Liver (tissue), 9 donors: ENCODE data around the gene C12orf75. TPM values are rescaled to one million over a fixed set of nuclear protein-coding genes. Genes with fewer than 3 reads are reported as not detected.

Source experiments
- DNase-seq: peaks from one replicate; pipeline ENCODE4 v3.0.0-alpha.2; 2017; ENCODE audit warnings: low spot score
- H3K27ac ChIP-seq, 2 donors: one replicate each; pipeline ENCODE4 v1.7.0; 2013; ENCODE audit warnings: inconsistent platforms in 2 of 2, low read length in 2 of 2, control low read depth in 1 of 2, low read depth in 1 of 2, mild to moderate bottlenecking in 1 of 2
- H3K27me3 ChIP-seq, 4 donors: one replicate each; pipeline versions ENCODE4 v1.6.1 to v1.7.0; 2013; ENCODE audit warnings: low read length in 3 of 4, inconsistent platforms in 1 of 4, mild to moderate bottlenecking in 1 of 4, moderate library complexity in 1 of 4; ENCODE audit not compliant: control insufficient read depth in 4 of 4, insufficient read depth in 4 of 4
- H3K36me3 ChIP-seq, 4 donors: one replicate each; pipeline versions ENCODE4 v1.6.1 to v1.7.0; 2013; ENCODE audit warnings: low read length in 3 of 4, mild to moderate bottlenecking in 3 of 4, low read depth in 1 of 4, moderate library complexity in 1 of 4; ENCODE audit not compliant: control insufficient read depth in 4 of 4, insufficient read depth in 3 of 4
- H3K4me1 ChIP-seq, 4 donors: one replicate each; pipeline versions ENCODE4 v1.6.1 to v1.7.0; 2013; ENCODE audit warnings: low read length in 3 of 4, mild to moderate bottlenecking in 3 of 4, moderate library complexity in 1 of 4; ENCODE audit not compliant: control insufficient read depth in 4 of 4, insufficient read depth in 4 of 4
- H3K4me3 ChIP-seq, 3 donors: one replicate each; pipeline versions ENCODE4 v1.6.1 to v1.7.0; 2013; ENCODE audit warnings: low read length in 3 of 3, control low read depth in 1 of 3, low read depth in 1 of 3, mild to moderate bottlenecking in 1 of 3
- H3K9ac ChIP-seq, 2 donors: one replicate each; pipeline ENCODE4 v1.7.0; 2013; ENCODE audit warnings: low read length in 2 of 2, mild to moderate bottlenecking in 2 of 2, moderate library complexity in 2 of 2, control low read depth in 1 of 2, low read depth in 1 of 2
- H3K9me3 ChIP-seq, 4 donors: one replicate each; pipeline versions ENCODE4 v1.6.1 to v1.7.0; 2013; ENCODE audit warnings: low read length in 3 of 4; ENCODE audit not compliant: control insufficient read depth in 4 of 4
- EGR1 ChIP-seq, 2 donors: IDR thresholded peaks; 2 replicates each; pipeline ENCODE4 v1.6.1; 2016 to 2018; ENCODE audit warnings: antibody characterized with exemption in 2 of 2, low read depth in 2 of 2
- FOXA1 ChIP-seq: IDR thresholded peaks from 2 replicates; pipeline ENCODE4 v1.6.1; 2016; ENCODE audit warnings: antibody characterized with exemption
- FOXA2 ChIP-seq: IDR thresholded peaks from 2 replicates; pipeline ENCODE4 v1.6.1; 2016; ENCODE audit warnings: antibody characterized with exemption
- GABPA ChIP-seq, 2 donors: IDR thresholded peaks in 1 of 2; conservative IDR thresholded peaks in 1 of 2; 2 replicates each; pipeline ENCODE4 v1.6.1; 2016; ENCODE audit warnings: antibody characterized with exemption in 2 of 2, mild to moderate bottlenecking in 1 of 2, moderate library complexity in 1 of 2
- HNF4A ChIP-seq, 2 donors: conservative IDR thresholded peaks; 2 replicates each; pipeline ENCODE4 v1.6.1; 2016; ENCODE audit warnings: antibody characterized with exemption in 2 of 2, mild to moderate bottlenecking in 2 of 2
- HNF4G ChIP-seq: IDR thresholded peaks from 2 replicates; pipeline ENCODE4 v1.6.1; 2016; ENCODE audit warnings: antibody characterized with exemption
- JUND ChIP-seq, 2 donors: IDR thresholded peaks; 2 replicates each; pipeline ENCODE4 v1.6.1; 2016; ENCODE audit warnings: antibody characterized with exemption in 2 of 2
- NR2F2 ChIP-seq: IDR thresholded peaks from 2 replicates; pipeline ENCODE4 v1.6.1; 2016; ENCODE audit warnings: antibody characterized with exemption
- RAD21 ChIP-seq, 2 donors: IDR thresholded peaks; 2 replicates each; pipeline ENCODE4 v1.6.1; 2016; ENCODE audit warnings: antibody characterized with exemption in 2 of 2, mild to moderate bottlenecking in 2 of 2
- RXRA ChIP-seq, 2 donors: IDR thresholded peaks; 2 replicates each; pipeline ENCODE4 v1.6.1; 2017 to 2018; ENCODE audit warnings: antibody characterized with exemption in 2 of 2, mild to moderate bottlenecking in 1 of 2
- SP1 ChIP-seq: IDR thresholded peaks from 2 replicates; pipeline ENCODE4 v1.6.1; 2018; ENCODE audit warnings: antibody characterized with exemption, mild to moderate bottlenecking
- TAF1 ChIP-seq: conservative IDR thresholded peaks from 2 replicates; pipeline ENCODE4 v1.6.1; 2016; ENCODE audit warnings: antibody characterized with exemption, mild to moderate bottlenecking
- YY1 ChIP-seq: IDR thresholded peaks from 2 replicates; pipeline ENCODE4 v1.6.1; 2016; ENCODE audit warnings: antibody characterized with exemption, mild to moderate bottlenecking
- WGBS: extraction: QIAGEN DNeasy Blood & Tissue Kit; methylation state at CpG from one replicate; pipeline ENCODE4 v1.1.7; 2013; 5-methylcytosine and 5-hydroxymethylcytosine counted together
- polyA plus RNA-seq, 2 donors: library from polyadenylated mRNA; stranded (reverse) in 1 of 2; unstranded in 1 of 2; fragments of 200-250 nt in 1 of 2; fragments of >200 nt in 1 of 2; fragmentation: Nextera tagmentation in 1 of 2; extraction: Ambion mirVana in 1 of 2; gene quantifications; one replicate each; pipeline versions ENCODE4 v1.2.1 to v1.2.3, GENCODE V29; 2013 to 2015
- total RNA-seq, 2 donors: library from RNA; depleted of rRNA; stranded (reverse); fragments of >200 nt; gene quantifications; one replicate each; pipeline ENCODE4 v1.2.3, GENCODE V29; 2014
- TF ChIP-seq, protein P1 (sequence below): IDR thresholded peaks from 2 replicates; pipeline ENCODE4 v1.6.1; 2016; ENCODE audit warnings: antibody characterized with exemption, mild to moderate bottlenecking
- TF ChIP-seq, protein P2 (sequence below): IDR thresholded peaks from 2 replicates; pipeline ENCODE4 v1.6.1; 2016; ENCODE audit warnings: antibody characterized with exemption
- TF ChIP-seq, protein P3 (sequence below): fragments of 150-350 bp; IDR thresholded peaks from 2 replicates; pipeline ENCODE4 v1.5.1; 2017; ENCODE audit warnings: improper control_type of control experiment, low read depth, low read length; ENCODE audit not compliant: missing input control
- TF ChIP-seq, protein P4 (sequence below): IDR thresholded peaks from 2 replicates; pipeline ENCODE4 v1.6.1; 2016; ENCODE audit warnings: antibody characterized with exemption
- TF ChIP-seq, protein P5 (sequence below): IDR thresholded peaks from 2 replicates; pipeline ENCODE4 v1.6.1; 2016; ENCODE audit warnings: antibody characterized with exemption
- donor health status: healthy.
- donor health status: healthy.
- donor health status: healthy.
- donor health status: healthy.
- donor health status: healthy.

C12orf75 gene
- total and polyA plus RNA-seq, 4 donors, result 1.2 to 3.9 (median 2.8) TPM

DNA sequence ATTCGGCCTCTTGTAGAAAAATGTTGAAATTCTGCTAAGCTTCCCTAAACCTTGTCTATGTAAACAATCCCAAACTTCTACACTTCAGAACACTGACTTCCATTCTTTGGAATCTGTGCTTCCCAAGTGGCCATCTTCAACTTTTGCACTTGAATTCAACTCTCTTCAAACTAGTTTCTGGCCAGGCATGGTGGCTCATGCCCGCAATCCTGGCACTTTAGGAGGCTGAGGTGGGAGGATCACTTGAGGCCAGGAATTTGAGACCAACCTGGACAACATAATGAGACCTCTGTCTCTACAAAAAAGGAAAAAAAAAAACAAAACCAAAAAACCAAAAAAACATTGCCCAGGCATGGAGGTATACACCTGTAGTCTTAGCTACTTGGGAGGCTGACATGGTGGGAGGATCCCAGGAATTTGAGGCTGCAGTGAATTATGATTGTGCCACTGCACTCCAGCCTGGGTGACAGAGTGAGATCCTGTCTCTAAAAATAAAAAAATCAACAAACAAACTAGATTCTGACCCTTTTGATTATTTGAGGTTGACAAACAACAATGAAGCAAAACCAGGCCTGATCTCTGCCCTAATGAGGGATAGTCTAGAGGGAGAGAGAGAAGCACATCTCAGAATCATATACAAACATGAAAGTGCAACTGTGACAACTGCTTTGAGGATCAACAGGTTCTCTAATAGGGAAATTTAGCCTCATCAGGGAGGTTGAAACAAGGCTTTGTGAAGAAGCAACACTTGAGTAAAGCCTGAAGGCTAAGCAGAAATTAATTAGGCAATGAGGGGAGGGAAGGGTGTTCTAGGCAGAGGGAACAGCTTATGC is 11.6 kb upstream of the C12orf75 start:
- H3K27me3 ChIP-seq, result no peaks in the 10 kb centered on the region
- H3K9me3 ChIP-seq, result no peaks in the 10 kb centered on the region
- TF ChIP-seq, protein P1, sequence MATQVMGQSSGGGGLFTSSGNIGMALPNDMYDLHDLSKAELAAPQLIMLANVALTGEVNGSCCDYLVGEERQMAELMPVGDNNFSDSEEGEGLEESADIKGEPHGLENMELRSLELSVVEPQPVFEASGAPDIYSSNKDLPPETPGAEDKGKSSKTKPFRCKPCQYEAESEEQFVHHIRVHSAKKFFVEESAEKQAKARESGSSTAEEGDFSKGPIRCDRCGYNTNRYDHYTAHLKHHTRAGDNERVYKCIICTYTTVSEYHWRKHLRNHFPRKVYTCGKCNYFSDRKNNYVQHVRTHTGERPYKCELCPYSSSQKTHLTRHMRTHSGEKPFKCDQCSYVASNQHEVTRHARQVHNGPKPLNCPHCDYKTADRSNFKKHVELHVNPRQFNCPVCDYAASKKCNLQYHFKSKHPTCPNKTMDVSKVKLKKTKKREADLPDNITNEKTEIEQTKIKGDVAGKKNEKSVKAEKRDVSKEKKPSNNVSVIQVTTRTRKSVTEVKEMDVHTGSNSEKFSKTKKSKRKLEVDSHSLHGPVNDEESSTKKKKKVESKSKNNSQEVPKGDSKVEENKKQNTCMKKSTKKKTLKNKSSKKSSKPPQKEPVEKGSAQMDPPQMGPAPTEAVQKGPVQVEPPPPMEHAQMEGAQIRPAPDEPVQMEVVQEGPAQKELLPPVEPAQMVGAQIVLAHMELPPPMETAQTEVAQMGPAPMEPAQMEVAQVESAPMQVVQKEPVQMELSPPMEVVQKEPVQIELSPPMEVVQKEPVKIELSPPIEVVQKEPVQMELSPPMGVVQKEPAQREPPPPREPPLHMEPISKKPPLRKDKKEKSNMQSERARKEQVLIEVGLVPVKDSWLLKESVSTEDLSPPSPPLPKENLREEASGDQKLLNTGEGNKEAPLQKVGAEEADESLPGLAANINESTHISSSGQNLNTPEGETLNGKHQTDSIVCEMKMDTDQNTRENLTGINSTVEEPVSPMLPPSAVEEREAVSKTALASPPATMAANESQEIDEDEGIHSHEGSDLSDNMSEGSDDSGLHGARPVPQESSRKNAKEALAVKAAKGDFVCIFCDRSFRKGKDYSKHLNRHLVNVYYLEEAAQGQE, result no peak
- TF ChIP-seq HNF4A (conservative IDR thresholded peaks at IDR 0.05) (peak; percentile 30 to 43), EGR1 (IDR thresholded peaks at IDR 0.05; ENCODE audit: low read depth in 2 of 2) (no peak), RAD21 (IDR thresholded peaks at IDR 0.05) (no peak), YY1 (no peak), SP1 (peak; percentile 65), JUND (IDR thresholded peaks at IDR 0.05) (no peak), HNF4G (no peak), RXRA (IDR thresholded peaks at IDR 0.05) (peak in 1 of 2 donors; percentile 30)
- H3K4me1 ChIP-seq, result peaks cover 9 to 47% (median 25%) of the 10 kb centered on the region in 4 donors
- H3K9ac ChIP-seq, result no peak overlapping the region
- WGBS, result 89% methylated on average over 2 of the region's 2 CpGs
- no peaks in the 10 kb centered on the region for H3K36me3 ChIP-seq
- no peak overlapping the region for H3K27ac ChIP-seq
- H3K4me3 ChIP-seq, result no peak overlapping the region
- DNase-seq, result no peak

DNA sequence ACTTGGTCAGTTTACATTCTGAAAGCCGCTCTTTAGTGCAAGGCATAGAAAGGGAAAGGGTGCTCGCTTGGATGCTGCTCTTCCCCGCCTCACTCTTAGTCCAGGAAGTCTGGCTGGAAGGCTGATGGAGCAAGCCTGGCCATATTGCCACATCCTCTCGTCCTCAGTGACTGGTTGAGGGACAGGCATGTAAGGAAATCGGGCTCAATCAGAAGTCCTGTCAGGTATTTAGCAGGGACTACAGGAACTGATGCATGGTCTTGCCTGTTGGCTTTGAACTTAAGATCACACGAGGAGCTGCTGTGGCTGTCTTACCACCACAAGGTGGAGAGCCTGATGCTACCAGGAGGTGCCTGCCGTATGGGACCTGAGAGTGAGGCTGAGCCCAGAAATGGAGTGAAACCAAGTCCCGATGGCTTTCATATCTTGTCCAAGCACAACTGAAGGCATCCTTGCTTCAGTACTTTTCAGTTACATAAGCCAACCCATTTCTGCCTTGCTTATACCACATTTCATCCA is 10.7 kb upstream of the C12orf75 start:
- Histone ChIP-seq H3K4me1 (peaks cover 9 to 47% (median 25%) of the 10 kb centered on the region in 4 donors), H3K4me3 (no peak overlapping the region), H3K27me3 (no peaks in the 10 kb centered on the region), H3K27ac (no peak overlapping the region), H3K9ac (no peak overlapping the region), H3K9me3 (no peaks in the 10 kb centered on the region), H3K36me3 (no peaks in the 10 kb centered on the region)
- DNase-seq, result no peak
- WGBS, result 90% methylated on average over 8 of the region's 8 CpGs
- TF ChIP-seq, protein P2, sequence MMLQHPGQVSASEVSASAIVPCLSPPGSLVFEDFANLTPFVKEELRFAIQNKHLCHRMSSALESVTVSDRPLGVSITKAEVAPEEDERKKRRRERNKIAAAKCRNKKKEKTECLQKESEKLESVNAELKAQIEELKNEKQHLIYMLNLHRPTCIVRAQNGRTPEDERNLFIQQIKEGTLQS, result no peak
- TF ChIP-seq FOXA1, result no peak

DNA sequence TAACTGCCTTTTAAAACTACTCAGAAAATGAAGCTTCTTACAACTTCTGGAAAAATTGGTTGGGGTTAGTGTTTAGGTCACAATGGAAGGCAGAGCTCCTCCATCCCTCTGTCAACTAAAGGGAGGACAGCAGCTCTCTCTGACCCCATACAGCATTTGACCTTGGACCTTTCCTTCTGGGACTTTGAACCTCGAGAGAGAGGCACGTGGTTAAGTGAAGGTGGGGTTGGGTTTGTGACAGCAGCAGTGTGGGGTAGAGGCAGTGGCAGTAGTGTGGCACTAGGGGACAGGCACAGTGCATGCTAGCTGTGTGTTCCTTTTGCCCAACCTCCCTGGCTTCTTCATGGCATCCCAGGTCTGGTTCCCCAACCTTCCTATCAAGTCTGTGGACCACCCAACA is 9.4 kb upstream of the C12orf75 start:
- Histone ChIP-seq H3K27me3 (no peaks in the 10 kb centered on the region), H3K9me3 (no peaks in the 10 kb centered on the region), H3K4me1 (peaks cover 9 to 47% (median 25%) of the 10 kb centered on the region in 4 donors), H3K4me3 (no peak overlapping the region), H3K36me3 (no peaks in the 10 kb centered on the region), H3K9ac (no peak overlapping the region), H3K27ac (no peak overlapping the region)
- no peak for DNase-seq
- 18% methylated on average over 2 of the region's 2 CpGs for WGBS
- TF ChIP-seq YY1 (no peak), TAF1 (no peak), FOXA1 (no peak), SP1 (peak; percentile 42), HNF4G (peak; percentile 61), FOXA2 (no peak), RAD21 (IDR thresholded peaks at IDR 0.05) (peak in 1 of 2 donors; percentile 47), HNF4A (conservative IDR thresholded peaks at IDR 0.05) (peak; percentile 68 to 92), NR2F2 (peak; percentile 72), RXRA (IDR thresholded peaks at IDR 0.05) (peak; percentile 20 to 78), EGR1 (IDR thresholded peaks at IDR 0.05; ENCODE audit: low read depth in 2 of 2) (no peak), GABPA (IDR thresholded peaks at IDR 0.05 in 1 of 2, conservative IDR thresholded peaks at IDR 0.05 in 1 of 2) (no peak)
- TF ChIP-seq, protein P3, sequence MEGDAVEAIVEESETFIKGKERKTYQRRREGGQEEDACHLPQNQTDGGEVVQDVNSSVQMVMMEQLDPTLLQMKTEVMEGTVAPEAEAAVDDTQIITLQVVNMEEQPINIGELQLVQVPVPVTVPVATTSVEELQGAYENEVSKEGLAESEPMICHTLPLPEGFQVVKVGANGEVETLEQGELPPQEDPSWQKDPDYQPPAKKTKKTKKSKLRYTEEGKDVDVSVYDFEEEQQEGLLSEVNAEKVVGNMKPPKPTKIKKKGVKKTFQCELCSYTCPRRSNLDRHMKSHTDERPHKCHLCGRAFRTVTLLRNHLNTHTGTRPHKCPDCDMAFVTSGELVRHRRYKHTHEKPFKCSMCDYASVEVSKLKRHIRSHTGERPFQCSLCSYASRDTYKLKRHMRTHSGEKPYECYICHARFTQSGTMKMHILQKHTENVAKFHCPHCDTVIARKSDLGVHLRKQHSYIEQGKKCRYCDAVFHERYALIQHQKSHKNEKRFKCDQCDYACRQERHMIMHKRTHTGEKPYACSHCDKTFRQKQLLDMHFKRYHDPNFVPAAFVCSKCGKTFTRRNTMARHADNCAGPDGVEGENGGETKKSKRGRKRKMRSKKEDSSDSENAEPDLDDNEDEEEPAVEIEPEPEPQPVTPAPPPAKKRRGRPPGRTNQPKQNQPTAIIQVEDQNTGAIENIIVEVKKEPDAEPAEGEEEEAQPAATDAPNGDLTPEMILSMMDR, result peak; percentile 7
- TF ChIP-seq, protein P2, result no peak
- TF ChIP-seq, protein P4, sequence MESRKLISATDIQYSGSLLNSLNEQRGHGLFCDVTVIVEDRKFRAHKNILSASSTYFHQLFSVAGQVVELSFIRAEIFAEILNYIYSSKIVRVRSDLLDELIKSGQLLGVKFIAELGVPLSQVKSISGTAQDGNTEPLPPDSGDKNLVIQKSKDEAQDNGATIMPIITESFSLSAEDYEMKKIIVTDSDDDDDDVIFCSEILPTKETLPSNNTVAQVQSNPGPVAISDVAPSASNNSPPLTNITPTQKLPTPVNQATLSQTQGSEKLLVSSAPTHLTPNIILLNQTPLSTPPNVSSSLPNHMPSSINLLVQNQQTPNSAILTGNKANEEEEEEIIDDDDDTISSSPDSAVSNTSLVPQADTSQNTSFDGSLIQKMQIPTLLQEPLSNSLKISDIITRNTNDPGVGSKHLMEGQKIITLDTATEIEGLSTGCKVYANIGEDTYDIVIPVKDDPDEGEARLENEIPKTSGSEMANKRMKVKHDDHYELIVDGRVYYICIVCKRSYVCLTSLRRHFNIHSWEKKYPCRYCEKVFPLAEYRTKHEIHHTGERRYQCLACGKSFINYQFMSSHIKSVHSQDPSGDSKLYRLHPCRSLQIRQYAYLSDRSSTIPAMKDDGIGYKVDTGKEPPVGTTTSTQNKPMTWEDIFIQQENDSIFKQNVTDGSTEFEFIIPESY, result no peak
- TF ChIP-seq, protein P5, sequence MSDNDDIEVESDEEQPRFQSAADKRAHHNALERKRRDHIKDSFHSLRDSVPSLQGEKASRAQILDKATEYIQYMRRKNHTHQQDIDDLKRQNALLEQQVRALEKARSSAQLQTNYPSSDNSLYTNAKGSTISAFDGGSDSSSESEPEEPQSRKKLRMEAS, result no peak
